ENCODE results near the gene GBX1.

Gene GBX1

GRCh38 chr7:151172273-151173141, 5.0 kb upstream of the GBX1 start:
- peak; percentile 82 for DNase-seq

GRCh38 chr7:151168787-151169162, 1.3 kb upstream of the GBX1 start:
- no peak for DNase-seq

DNA sequence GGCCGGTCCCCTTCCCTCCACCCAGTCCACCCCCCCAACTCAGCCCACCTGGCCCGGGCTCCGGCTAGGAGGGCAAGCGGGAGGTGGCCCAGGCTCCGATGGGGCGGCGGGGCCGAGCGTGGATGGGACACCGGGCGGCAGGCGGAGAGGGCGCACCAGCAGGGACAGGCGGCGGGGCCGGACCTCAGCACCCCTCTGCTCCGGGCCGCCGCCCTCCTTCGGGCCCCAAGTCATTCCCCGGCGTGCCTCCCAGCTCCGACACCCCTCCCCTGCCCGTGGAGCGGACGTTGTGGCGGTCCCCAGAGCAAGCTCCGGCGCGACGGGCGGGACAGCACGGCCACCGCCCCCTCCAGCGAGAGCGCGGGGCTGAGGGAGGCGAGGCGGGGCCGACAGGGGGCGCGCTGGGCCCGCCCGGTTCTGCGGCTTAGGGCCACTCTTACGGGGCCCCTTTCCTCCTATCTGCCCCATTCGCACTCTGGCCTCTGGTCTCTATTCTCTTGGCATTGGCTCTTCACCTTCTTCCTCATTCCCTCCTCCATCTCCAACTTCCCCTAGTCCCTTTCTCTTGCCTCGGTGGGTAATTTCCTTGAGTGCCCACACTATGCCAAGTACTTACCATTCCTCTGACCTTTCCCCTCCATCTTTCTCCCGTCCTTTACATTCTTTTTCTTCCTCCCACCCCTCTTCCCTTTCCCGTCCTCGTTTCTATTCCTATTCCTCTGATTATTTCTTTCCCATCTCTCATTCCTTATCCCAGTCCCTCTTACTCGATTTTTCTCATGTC, 701 bp upstream of the GBX1 start:
- DNase-seq = peak; percentile 61

GRCh38 chr7:151166629-151167196, 781 bp downstream of the GBX1 start:
- DNase-seq = no peak

GRCh38 chr7:151161757-151162156, 5.7 kb downstream of the GBX1 start:
- DNase-seq = no peak

DNA sequence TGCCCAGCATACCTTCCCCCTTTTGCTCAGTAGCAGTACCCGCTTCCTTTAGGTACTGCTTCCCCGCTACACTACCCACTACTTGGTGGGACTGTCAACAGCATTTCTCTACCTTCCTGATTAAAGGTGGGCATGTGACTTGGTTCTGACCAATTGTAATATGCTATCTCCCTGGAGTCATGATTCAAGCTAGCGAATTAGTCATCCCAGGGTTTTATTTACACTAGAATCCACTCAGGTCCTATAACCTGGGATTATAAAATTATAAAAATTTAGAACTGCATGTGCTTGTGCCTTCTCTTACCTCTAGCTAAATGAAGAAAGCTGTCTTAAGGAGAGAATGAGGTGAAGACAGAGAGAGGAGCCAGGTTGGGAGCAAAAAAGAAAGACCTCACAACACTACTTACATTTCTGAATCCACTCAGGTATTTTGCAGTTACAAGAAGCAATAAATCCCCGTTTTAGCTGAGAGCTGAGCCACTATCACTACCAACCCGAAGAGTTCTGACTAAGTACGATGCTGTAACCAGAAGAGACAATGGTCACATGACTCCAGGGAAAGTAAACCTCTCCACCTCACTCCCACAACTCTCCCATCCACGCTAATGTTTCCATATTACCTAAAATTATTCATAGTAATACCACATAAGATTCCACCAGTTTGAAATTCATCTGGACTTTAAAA, 9.7 kb downstream of the GBX1 start:
- no peak for DNase-seq

- DNase-seq = no peak
These were observed 14.6 kb downstream of the GBX1 start for GRCh38 chr7:151152643-151153513.

GRCh38 chr7:151150388-151150787, 17.1 kb downstream of the GBX1 start:
- no peak for DNase-seq

GRCh38 chr7:151148319-151149259, 18.9 kb downstream of the GBX1 start:
- DNase-seq = no peak

DNA sequence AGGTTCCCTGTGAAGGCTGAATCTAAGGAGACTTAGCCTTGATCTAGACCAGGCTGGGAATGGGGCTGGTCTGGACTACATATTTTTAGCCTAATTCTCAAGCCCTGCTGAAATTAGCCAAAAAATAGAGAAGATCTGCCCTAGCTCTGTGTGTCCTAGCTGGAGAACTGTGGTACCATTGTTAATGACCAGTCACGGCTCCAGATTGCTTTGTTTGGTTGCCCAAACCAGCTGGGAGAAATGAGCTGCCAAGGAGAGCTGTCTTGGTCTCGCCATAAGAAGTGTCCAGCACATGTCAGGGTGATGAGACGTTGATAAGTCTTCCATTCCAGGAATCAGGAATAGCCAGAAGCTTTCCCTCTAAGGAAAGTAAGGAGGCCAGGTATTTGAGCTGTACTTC, 20.7 kb downstream of the GBX1 start:
- DNase-seq = no peak

DNA sequence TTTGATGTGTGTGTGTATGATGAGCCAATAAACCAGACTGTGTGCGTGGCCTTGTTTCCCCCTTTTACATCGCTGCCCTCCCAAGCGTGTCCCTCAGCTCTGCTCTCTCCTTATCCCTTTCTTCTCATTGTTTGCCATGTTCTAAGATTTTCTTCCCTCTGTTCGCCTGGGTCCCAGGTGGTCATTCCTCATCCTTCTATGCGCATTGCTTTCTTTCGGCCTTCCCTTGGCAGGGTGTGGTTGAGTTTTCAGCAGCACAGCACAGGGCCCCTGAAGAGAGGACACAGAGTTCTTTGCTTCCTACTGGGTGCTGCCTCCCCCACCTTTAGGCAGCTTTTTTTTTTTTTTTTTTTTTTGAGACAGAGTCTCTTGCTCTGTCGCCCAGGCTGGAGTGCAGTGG, 23.1 kb downstream of the GBX1 start:
- no peak for DNase-seq

DNA sequence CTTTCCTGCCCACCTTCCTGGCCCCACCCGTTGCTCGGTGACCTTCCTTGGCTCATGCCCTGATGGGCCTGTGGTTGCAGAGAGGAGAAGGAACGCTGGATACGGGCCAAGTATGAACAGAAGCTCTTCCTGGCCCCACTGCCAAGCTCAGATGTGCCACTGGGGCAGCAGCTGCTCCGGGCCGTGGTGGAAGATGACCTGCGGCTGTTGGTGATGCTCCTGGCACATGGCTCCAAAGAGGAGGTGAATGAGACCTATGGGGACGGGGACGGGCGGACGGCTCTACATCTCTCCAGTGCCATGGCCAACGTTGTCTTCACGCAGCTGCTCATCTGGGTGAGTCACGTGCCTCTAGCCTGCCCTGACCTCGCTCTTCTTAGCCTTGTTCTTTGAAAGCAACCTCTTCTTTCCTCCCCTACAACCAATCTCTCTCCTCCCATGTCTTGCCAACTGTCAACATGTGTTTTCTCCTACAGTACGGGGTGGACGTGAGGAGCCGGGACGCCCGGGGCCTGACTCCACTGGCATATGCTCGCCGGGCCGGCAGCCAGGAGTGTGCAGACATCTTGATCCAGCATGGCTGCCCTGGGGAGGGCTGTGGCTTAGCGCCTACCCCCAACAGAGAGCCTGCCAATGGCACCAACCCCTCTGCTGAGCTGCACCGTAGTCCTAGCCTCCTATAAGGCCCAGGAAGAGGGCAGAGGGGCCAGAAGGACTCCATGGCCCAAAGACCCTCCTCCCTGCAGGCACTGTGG, 24.1 kb downstream of the GBX1 start:
- no peak for DNase-seq

GRCh38 chr7:151142686-151143040, 24.8 kb downstream of the GBX1 start:
- DNase-seq = no peak

DNA sequence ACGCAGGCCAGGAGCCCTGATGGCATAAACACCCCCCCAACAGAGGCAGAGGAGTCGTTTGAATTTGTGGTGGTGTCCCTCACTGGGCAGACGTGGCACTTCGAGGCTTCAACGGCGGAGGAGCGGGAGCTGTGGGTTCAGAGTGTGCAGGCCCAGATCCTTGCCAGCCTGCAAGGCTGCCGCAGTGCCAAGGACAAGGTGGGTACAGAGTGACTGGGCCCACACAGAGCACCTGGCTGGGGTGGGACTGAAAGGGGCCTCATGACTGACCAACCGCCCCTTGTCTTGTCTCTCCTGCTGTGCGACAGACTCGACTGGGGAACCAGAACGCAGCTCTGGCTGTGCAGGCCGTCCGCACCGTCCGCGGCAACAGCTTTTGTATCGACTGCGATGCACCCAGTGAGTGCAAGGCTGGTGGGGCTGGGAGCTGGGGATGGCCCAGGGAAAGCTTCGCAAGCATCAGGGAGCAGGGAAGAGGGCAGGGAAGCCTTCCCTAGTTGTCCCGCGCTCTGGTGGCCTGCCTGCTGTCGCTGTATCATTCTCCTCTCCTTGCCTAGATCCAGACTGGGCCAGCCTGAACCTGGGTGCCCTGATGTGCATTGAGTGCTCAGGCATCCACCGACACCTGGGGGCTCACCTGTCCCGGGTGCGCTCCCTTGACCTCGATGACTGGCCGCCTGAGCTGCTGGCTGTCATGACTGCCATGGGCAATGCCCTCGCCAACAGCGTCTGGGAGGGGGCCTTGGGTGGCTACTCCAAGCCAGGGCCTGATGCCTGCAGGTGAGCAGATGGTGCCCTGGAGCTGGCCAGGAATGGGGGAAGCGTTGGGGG, 25.4 kb downstream of the GBX1 start:
- no peak for DNase-seq

DNA sequence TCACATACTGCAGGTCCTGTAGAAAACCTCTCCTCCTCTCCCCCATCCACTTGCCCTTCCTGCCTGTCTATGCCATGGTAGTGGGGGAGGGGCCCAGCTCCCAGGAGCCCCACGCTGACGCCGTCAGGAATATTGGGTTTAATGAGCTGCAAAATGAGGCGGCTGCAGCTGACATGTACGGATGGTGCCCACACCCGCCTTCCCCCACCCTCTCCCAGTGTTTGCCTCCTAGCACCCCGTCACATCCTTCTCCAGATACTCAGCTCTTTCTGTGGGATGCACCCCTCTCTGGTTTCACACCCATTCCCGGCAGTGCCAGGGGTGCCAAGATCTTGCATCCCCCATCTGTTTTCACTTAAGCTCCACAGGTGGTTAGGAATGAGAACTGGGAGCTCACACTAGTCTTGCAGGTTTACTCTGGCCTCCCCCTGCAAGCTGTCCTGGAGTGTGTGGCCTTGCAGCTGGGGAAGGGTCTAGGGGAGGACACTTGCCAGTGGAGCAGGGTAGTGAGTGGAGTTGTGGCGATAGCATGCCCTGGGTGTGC, 26.1 kb downstream of the GBX1 start:
- no peak for DNase-seq

GRCh38 chr7:151140826-151141225, 26.7 kb downstream of the GBX1 start:
- DNase-seq = no peak

DNA sequence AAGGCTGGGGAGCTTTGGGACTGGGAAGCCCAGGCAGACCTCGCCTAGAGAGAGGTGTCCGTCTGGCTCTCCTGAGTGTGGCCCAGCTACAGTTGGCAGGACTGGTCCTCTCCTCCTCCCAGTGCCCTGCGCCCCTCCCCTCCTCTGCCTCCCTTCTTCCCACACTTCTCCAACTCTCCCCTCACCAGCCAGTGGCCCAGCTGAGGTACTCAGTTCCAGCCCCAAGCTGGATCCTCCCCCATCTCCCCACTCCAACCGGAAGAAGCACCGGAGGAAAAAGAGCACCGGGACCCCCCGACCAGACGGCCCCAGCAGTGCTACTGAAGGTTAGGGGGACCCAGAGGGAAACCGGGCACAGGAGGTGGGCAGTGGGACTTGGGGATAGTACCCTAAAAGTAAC, 27.7 kb downstream of the GBX1 start:
- no peak for DNase-seq

- DNase-seq = no peak
These were observed 28.3 kb downstream of the GBX1 start for GRCh38 chr7:151139071-151139790.

Data from CD4-positive, alpha-beta T cell treated with Interleukin-21 for 1 hour (primary cell).